GM18520 (cell line): Measurements from ENCODE around the gene RPL28.
"Not testable (repeated sequence)": the region's sequence is repeated elsewhere in the genome, so short reads cannot be mapped to it uniquely, and the experiment has no call there.

ENCODE experiments used
- ATAC-seq: cut with Tn5 transposase; IDR thresholded peaks from one replicate; pipeline ENCODE4 v1.9.1; 2021; ENCODE audit not compliant: unreplicated experiment

The RPL28 gene

DNA sequence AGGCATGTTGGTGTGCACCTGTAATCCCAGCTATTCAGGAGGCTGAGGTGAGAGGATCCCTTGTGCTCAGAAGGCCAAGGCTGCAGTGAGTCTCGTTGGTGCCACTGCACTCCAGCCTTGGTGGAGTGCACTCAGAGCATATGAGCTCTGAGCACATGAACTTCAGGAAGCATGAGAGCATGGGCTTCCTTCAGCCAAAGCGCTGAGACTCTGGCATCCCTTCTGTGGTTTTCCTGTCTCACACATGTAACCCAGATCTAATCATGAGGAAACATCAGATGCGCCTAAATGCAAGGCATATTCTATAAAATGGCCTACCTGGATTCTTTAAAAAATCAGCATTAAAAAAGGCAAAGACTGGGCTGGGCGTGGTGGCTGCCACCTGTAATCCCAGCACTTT lies 35.5 kb downstream of the RPL28 start:
- ATAC-seq, result not testable (repeated sequence)

DNA sequence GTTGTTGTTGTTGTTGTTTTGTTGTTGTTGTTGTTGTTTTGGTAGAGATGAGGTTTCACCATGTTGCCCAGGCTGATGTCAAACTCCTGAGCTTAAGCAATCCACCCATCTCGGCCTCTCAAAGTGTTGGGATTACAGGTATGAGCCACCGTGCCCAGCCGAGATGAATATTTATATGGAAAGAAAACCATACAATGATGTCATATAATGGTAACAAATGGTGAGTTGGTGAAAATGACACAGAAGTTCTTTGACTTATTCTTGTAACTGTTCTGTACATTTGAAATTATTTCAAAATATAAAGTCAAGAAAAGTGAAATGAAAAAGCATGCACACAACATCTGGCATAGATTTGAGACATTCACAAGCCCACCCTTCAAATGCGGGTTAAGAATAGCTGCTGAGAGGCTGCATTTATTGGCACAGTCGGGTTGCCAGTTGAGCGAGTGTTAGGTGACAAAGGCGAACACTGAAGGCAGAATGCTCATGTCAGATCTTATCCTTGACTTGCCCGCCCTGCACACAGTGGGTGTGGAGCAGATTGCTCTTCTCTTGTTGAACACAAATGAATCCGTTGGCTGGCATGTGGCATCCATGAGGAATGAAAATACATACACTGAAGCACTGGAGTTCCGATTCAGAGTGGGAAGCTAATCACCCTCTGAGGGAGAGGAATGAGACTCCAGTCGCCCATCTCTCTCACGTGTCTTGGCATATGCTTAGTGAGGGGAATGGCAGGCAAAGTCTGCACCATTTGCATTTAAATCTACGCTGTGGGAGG lies 37.7 kb downstream of the RPL28 start:
- ATAC-seq, result no peak

DNA sequence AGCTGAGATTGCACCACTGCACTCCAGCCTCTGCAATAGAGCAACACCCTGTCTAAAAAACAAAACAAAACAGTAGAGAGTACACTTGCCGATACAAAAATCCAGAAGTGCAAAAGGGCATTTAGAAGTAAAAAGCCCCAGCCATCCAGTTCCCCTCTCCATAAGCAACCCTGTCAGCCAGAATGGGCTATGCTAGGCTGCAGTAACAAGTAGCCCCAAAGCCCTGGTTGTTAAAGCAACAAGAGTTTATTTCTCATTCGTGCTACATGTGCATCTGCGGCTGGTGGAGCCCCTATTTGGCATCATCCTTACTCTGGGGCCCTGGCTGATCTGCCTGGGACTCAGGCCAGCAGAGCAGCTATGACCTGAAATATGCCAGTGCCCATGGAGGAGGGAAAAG lies 38.8 kb downstream of the RPL28 start:
- ATAC-seq, result no peak

DNA sequence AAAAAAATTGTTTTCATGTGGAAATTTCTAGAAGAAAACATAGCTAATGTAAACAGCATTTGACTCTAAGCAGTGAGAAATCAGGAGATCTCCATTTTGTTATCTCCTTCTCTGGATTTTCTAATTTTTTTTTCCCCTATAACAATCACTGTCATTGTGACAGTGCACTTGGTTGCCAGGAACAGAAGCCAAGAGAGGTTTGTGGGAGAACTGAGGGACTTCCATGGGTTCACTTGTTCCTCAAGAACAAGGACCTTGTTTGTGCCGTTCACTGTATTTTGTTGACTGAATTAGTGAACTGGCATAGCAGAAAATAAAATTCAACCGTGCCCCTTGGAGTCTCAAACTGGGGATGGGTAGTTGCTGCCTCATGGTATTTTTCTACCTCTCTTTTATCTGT lies 40.3 kb downstream of the RPL28 start:
- ATAC-seq, result no peak

- no peak for ATAC-seq
Measured at GRCh38 chr19:55431183-55431582, 45.5 kb downstream of the RPL28 start.

DNA sequence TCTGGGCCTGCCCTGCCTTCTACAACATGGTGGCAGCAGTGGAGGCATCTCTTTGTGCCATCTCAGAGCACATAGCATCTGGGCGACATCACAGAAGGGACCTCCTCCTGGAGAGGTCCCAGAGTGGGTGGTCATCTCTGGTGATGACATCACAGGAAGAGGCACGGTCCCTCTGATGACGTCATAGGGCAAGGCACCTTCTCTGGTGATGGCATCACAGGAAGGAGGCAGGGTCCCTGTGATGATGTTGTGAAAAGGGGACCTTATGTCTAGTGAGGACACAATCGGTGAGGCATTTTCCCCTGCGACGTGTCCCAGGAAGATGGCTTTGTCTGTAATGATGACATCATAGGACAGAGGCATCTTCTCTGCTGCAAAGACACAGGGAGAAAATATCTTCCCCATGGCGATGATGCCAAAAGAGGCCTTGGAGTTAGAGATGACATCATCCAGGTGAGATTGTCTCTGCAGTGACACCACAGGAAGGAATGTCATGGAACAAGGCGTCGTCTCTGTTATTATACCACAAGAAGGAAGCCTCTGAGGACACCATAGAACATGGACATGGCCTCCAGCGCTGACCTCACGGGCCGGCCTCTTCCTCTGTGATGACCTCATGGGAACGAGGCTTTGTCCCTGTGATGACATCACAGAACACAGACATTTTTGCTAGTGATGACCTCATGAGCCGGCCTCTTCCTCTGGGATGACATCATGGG lies 46.7 kb downstream of the RPL28 start:
- ATAC-seq, result no peak

DNA sequence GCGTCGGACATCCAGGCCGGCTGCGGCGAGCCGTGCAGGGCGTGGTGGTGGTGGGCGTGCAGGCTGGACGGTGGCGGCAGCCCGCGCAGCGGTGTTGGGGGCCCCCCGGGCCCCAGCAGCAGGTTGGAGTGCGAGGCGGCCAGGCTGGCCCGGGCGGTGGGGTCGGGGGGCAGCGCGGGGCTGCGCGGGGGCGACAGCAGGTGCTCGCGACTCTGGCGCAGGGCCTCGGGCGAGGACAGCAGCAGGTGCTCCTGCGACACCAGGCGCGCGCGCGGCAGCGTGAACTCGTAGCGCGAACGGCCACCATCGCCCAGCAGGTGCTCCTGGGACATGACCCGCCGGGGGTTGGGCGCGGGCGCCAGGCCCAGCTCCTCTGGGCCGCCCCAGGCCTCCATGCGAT lies 47.6 kb downstream of the RPL28 start:
- no peak for ATAC-seq

DNA sequence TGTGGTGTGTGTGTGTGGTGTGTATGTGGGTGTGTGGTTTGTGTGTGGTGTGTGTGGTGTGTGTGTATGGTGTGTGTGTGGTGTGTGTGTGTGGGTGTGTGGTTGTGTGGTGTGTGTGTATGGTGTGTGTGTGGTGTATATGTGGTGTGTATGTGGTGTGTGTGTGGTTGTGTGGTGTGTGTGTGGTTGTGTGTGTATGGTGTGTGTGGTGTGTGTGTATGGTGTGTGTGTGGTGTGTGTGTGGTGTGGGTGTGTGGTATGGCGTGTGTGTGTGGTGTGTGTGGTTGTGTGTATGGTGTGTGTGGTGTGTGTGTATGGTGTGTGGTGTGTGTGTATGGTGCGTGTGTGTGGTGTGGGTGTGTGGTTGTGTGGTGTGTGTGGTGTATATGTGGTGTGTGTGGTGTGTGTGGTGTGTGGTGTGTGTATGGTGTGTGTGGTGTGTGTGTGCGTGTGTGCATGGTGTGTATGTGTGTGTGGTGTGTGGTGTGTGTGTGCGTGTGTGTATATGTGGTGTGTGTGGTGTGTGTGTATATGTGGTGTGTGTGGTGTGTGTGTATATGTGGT lies 48.7 kb downstream of the RPL28 start:
- no peak for ATAC-seq

GRCh38 chr19:55435020-55435419 lies 49.3 kb downstream of the RPL28 start:
- ATAC-seq, result no peak

- no peak for ATAC-seq
Measured at GRCh38 chr19:55436847-55437246, 51.1 kb downstream of the RPL28 start.

DNA sequence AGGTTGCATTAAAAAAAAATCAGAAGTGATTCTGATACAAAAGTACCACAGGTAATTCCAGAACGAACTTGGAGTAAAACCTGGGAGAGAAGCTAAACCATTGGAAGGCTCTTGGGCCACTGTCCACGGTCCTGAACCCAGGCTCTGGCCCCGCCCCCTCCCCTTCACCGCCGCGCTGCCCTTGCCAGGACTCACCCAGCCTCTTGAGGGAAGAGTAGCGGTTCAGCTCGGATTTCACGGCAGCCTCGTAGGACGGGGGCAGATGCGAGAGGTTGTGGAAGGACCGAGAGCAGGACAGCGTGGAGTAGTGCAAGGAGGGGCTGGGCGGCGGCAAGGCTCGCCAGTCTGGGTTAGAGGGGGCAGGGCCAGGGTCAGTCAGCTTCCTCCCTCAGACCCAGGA lies 51.7 kb downstream of the RPL28 start:
- no peak for ATAC-seq

- no peak for ATAC-seq
Measured at GRCh38 chr19:55439052-55439451, 53.3 kb downstream of the RPL28 start.

- ATAC-seq, result no peak
Measured at GRCh38 chr19:55440411-55441105, 54.8 kb downstream of the RPL28 start.

- no peak for ATAC-seq
Measured at GRCh38 chr19:55441319-55441691, 55.6 kb downstream of the RPL28 start.

- ATAC-seq, result no peak
Measured at GRCh38 chr19:55441692-55442321, 56.1 kb downstream of the RPL28 start.

DNA sequence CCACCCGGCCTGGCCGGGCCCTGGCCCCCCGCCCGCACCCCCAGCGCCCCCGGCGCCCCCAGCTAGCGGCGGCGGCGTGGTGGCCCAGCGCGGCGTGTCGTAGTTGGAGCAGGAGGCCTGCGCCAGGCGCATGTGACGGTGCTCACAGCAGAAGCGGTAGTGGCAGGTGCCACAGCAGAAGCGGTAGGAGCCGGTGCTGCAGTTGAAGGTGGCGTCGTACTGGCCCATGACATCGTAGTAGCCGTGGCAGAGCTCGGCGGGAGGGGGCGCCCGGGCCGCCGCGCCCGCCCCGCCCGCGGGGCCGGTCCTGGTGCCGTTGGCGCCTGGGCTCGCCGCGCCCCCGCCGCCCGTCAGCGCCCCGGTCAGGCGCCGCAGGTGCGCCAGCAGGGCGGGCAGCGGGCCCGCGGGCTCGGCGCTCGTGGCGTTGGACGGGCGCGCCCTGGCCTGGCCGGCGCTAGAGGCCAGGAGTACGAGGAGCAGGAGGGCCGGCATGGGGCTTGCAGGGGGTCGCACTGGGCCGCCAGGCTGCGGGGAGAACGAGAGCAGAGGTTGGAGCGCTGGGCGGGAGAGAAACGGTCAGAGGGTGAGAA lies 56.7 kb downstream of the RPL28 start:
- no peak for ATAC-seq

- ATAC-seq, result no peak
Measured at GRCh38 chr19:55443045-55443823, 57.5 kb downstream of the RPL28 start, which contains the start of gene SHISA7. Gene SHISA7 (minus strand): TSS chr19:55443300. CDS start chr19:55442863, 437 bp downstream.

DNA sequence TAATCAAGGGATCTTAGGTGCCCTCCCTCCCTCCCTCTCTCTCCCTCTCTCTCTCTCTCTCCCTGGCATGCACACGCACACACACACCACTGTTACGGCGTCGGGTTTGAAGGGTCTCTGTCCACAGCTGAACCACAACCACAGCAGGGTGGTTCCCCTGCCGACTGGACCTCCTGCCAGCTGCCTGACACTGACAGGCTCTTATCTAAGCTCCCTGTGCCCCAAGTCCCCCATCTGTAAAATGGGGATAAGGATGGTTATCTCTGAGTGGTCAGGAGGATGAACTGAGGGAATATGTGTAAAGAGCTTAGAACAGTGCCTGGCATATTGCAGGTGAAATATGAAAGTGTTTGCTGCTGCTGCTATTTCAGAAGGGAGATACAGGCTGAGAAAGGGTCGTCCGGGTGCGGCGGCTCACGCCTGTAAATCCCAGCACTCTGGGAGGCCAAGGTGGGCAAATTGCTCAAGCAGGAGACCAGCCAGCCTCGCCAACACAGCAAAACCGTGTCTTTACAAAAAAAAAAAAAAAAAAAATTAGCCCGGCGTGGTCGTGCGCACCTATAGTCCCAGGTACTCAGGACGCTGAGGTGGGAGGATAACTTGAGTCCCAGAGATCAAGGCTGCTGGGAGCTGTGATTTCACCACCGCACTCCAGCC lies 58.2 kb downstream of the RPL28 start:
- ATAC-seq, result no peak

DNA sequence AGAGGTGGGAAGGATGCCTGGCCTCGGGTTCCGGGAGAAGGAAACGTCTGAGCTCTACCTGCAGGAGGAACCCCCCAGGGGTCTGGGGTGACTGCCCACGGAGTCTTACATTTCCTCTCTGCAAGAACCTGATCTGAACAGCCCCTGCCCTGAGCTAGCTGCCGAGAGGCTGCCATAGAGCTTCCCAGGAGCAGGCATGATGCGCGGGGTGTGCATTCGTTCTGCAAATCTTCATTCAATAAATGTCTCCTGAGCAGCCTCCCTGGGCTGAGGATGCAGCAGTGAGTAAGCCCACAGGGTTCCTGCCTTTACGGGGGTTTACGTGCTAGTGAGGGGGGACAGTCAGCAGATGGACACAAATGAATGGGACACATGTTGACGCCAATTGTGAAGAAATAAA lies 58.9 kb downstream of the RPL28 start:
- no peak for ATAC-seq
